ENCODE data around the gene CFB.
A peak's percentile ranks its signal among the peaks of the same experiment; 100 is the strongest.
"Not testable (repeated sequence)": the region's sequence is repeated elsewhere in the genome, so short reads cannot be mapped to it uniquely, and the experiment has no call there.

The CFB gene

GRCh38 chr6:31972709-31973350 is 26.9 kb downstream of the CFB start:
- no peak for DNase-seq
- Histone ChIP-seq H2BK12ac (ENCODE audit: low read length) (no peak overlapping the region), H2BK120ac (ENCODE audit: insufficient read depth, low read length, poor library complexity) (peak overlapping the region; percentile 14), H3K23ac (ENCODE audit: low read length) (no peak overlapping the region), H3K9me3 (ENCODE audit: insufficient read depth, low read depth, low read length) (no peaks in the 10 kb centered on the region), H2AK5ac (ENCODE audit: low read length) (peak overlapping the region; percentile 49), H3K9ac (ENCODE audit: low read length) (peak overlapping the region; percentile 47), H2BK5ac (ENCODE audit: low read depth, low read length, poor library complexity) (peak overlapping the region; percentile 1), H3K36me3 (ENCODE audit: control insufficient read depth in 1 of 2, insufficient read depth in 2 of 2, low read length in 2 of 2) (peaks cover 27 to 29% of the 10 kb centered on the region in 2 experiments), H3K27ac (ENCODE audit: low read depth, low read length) (peak overlapping the region; percentile 80), H4K91ac (ENCODE audit: low read depth, low read length) (peak overlapping the region; percentile 92), H3K4me3 (ENCODE audit: low read depth, low read length) (peak overlapping the region; percentile 87), H3K4ac (ENCODE audit: low read depth, low read length) (peak overlapping the region; percentile 4), H3K18ac (ENCODE audit: low read length) (peak overlapping the region; percentile 20), H3K79me2 (ENCODE audit: control insufficient read depth, insufficient read depth, low read length, poor library complexity) (peaks cover 2% of the 10 kb centered on the region), H3K4me2 (ENCODE audit: low read length) (peak overlapping the region; percentile 94), H3K79me1 (ENCODE audit: low read length) (peaks cover 11% of the 10 kb centered on the region), H4K12ac (ENCODE audit: low read depth, low read length) (peak overlapping the region; percentile 85), H4K8ac (ENCODE audit: low read depth, low read length) (peak overlapping the region; percentile 77), H3K27me3 (ENCODE audit: insufficient read depth, low read length) (no peaks in the 10 kb centered on the region), H3K14ac (ENCODE audit: low read length) (peak overlapping the region; percentile 74), H2AFZ (ENCODE audit: insufficient read depth, low read length, poor library complexity) (peak overlapping the region; percentile 56), H3K4me1 (ENCODE audit: control insufficient read depth in 1 of 2, insufficient read depth in 2 of 2, low read length in 2 of 2) (peaks cover 9 to 12% of the 10 kb centered on the region in 2 experiments)
- no CpG with 5 or more reads among the region's 19 CpGs for whole genome bisulfite sequencing (ENCODE audit: extremely low coverage, insufficient coverage, insufficient read length)

GRCh38 chr6:31976065-31976464 is 30.2 kb downstream of the CFB start:
- H2AK5ac ChIP-seq (ENCODE audit: low read length); H2BK12ac ChIP-seq (ENCODE audit: low read length); H4K8ac ChIP-seq (ENCODE audit: low read depth, low read length); H4K12ac ChIP-seq (ENCODE audit: low read depth, low read length); H3K36me3 ChIP-seq (ENCODE audit: control insufficient read depth in 1 of 2, insufficient read depth in 2 of 2, low read length in 2 of 2); H2BK5ac ChIP-seq (ENCODE audit: low read depth, low read length, poor library complexity); H3K4ac ChIP-seq (ENCODE audit: low read depth, low read length); H3K4me3 ChIP-seq (ENCODE audit: low read depth, low read length); DNase-seq; H3K27ac ChIP-seq (ENCODE audit: low read depth, low read length); H3K79me2 ChIP-seq (ENCODE audit: control insufficient read depth, insufficient read depth, low read length, poor library complexity); H4K91ac ChIP-seq (ENCODE audit: low read depth, low read length); H3K9ac ChIP-seq (ENCODE audit: low read length); H3K14ac ChIP-seq (ENCODE audit: low read length); H3K27me3 ChIP-seq (ENCODE audit: insufficient read depth, low read length); H3K4me2 ChIP-seq (ENCODE audit: low read length); H2AFZ ChIP-seq (ENCODE audit: insufficient read depth, low read length, poor library complexity); H3K9me3 ChIP-seq (ENCODE audit: insufficient read depth, low read depth, low read length); H3K23ac ChIP-seq (ENCODE audit: low read length); H3K18ac ChIP-seq (ENCODE audit: low read length); H2BK120ac ChIP-seq (ENCODE audit: insufficient read depth, low read length, poor library complexity): not testable (repeated sequence)
- H3K4me1 ChIP-seq (ENCODE audit: control insufficient read depth in 1 of 2, insufficient read depth in 2 of 2, low read length in 2 of 2), result peaks cover 9 to 12% of the 10 kb centered on the region in 2 experiments
- H3K79me1 ChIP-seq (ENCODE audit: low read length), result peaks cover 11% of the 10 kb centered on the region
- no CpG with 5 or more reads among the region's 30 CpGs for WGBS (ENCODE audit: extremely low coverage, insufficient coverage, insufficient read length)

- WGBS (ENCODE audit: extremely low coverage, insufficient coverage, insufficient read length), result no CpG with 5 or more reads among the region's 12 CpGs
- Histone ChIP-seq H3K4me3 (ENCODE audit: low read depth, low read length) (no peak overlapping the region), H3K36me3 (ENCODE audit: control insufficient read depth in 1 of 2, insufficient read depth in 2 of 2, low read length in 2 of 2) (peaks cover 8 to 10% of the 10 kb centered on the region in 2 experiments), H2BK12ac (ENCODE audit: low read length) (no peak overlapping the region), H2AK5ac (ENCODE audit: low read length) (no peak overlapping the region), H3K18ac (ENCODE audit: low read length) (no peak overlapping the region), H2BK5ac (ENCODE audit: low read depth, low read length, poor library complexity) (no peak overlapping the region), H3K4ac (ENCODE audit: low read depth, low read length) (no peak overlapping the region), H4K91ac (ENCODE audit: low read depth, low read length) (no peak overlapping the region), H3K4me2 (ENCODE audit: low read length) (no peak overlapping the region), H3K9ac (ENCODE audit: low read length) (no peak overlapping the region), H3K27me3 (ENCODE audit: insufficient read depth, low read length) (no peaks in the 10 kb centered on the region), H3K23ac (ENCODE audit: low read length) (no peak overlapping the region), H2BK120ac (ENCODE audit: insufficient read depth, low read length, poor library complexity) (no peak overlapping the region), H3K4me1 (ENCODE audit: control insufficient read depth in 1 of 2, insufficient read depth in 2 of 2, low read length in 2 of 2) (peaks cover 2% of the 10 kb centered on the region in 2 experiments), H2AFZ (ENCODE audit: insufficient read depth, low read length, poor library complexity) (no peak overlapping the region), H3K9me3 (ENCODE audit: insufficient read depth, low read depth, low read length) (no peaks in the 10 kb centered on the region), H4K8ac (ENCODE audit: low read depth, low read length) (no peak overlapping the region), H3K27ac (ENCODE audit: low read depth, low read length) (no peak overlapping the region), H4K12ac (ENCODE audit: low read depth, low read length) (no peak overlapping the region), H3K79me1 (ENCODE audit: low read length) (no peaks in the 10 kb centered on the region), H3K79me2 (ENCODE audit: control insufficient read depth, insufficient read depth, low read length, poor library complexity) (no peaks in the 10 kb centered on the region), H3K14ac (ENCODE audit: low read length) (no peak overlapping the region)
- DNase-seq, result no peak
These were observed 32.0 kb downstream of the CFB start for GRCh38 chr6:31977816-31978431.

- Histone ChIP-seq H4K8ac (ENCODE audit: low read depth, low read length) (no peak overlapping the region), H3K9ac (ENCODE audit: low read length) (no peak overlapping the region), H3K4me3 (ENCODE audit: low read depth, low read length) (no peak overlapping the region), H2BK5ac (ENCODE audit: low read depth, low read length, poor library complexity) (no peak overlapping the region), H3K18ac (ENCODE audit: low read length) (no peak overlapping the region), H3K4ac (ENCODE audit: low read depth, low read length) (no peak overlapping the region), H3K27ac (ENCODE audit: low read depth, low read length) (no peak overlapping the region), H2AK5ac (ENCODE audit: low read length) (no peak overlapping the region), H2AFZ (ENCODE audit: insufficient read depth, low read length, poor library complexity) (no peak overlapping the region), H3K79me1 (ENCODE audit: low read length) (no peaks in the 10 kb centered on the region), H3K79me2 (ENCODE audit: control insufficient read depth, insufficient read depth, low read length, poor library complexity) (no peaks in the 10 kb centered on the region), H3K36me3 (ENCODE audit: control insufficient read depth in 1 of 2, insufficient read depth in 2 of 2, low read length in 2 of 2) (peaks cover 8 to 10% of the 10 kb centered on the region in 2 experiments), H2BK120ac (ENCODE audit: insufficient read depth, low read length, poor library complexity) (no peak overlapping the region), H3K4me1 (ENCODE audit: control insufficient read depth in 1 of 2, insufficient read depth in 2 of 2, low read length in 2 of 2) (no peaks in the 10 kb centered on the region), H3K23ac (ENCODE audit: low read length) (no peak overlapping the region), H4K91ac (ENCODE audit: low read depth, low read length) (no peak overlapping the region), H4K12ac (ENCODE audit: low read depth, low read length) (no peak overlapping the region), H3K27me3 (ENCODE audit: insufficient read depth, low read length) (no peaks in the 10 kb centered on the region), H2BK12ac (ENCODE audit: low read length) (no peak overlapping the region), H3K14ac (ENCODE audit: low read length) (no peak overlapping the region), H3K9me3 (ENCODE audit: insufficient read depth, low read depth, low read length) (no peaks in the 10 kb centered on the region), H3K4me2 (ENCODE audit: low read length) (no peak overlapping the region)
- DNase-seq, result no peak
- no CpG with 5 or more reads among the region's 5 CpGs for WGBS (ENCODE audit: extremely low coverage, insufficient coverage, insufficient read length)
These were observed 32.9 kb downstream of the CFB start for GRCh38 chr6:31978831-31979230.
